Fibroblast of pulmonary artery (primary cell): ENCODE data around the gene ZFP36L2.

Experiments used
- DNase-seq: peaks from one replicate; pipeline ENCODE4 v3.0.0-alpha.2; 2010; ENCODE audit warnings: low read depth
- H3K4me3 ChIP-seq: replicated peaks from 2 replicates; pipeline ENCODE4 v1.5.1; 2011; ENCODE audit warnings: low read depth, mild to moderate bottlenecking, control low read depth, low read length, moderate library complexity
- CTCF ChIP-seq: IDR thresholded peaks from 2 replicates; pipeline ENCODE4 v1.5.1; 2011; ENCODE audit warnings: mild to moderate bottlenecking, control low read depth, low read length, inconsistent platforms; ENCODE audit errors: missing control alignments

Gene ZFP36L2

GRCh38 chr2:43269074-43269572, 42.7 kb upstream of the ZFP36L2 start:
- TF ChIP-seq CTCF, result peak; percentile 22
- DNase-seq, result peak; percentile 97
- no peak overlapping the region for H3K4me3 ChIP-seq

- TF ChIP-seq CTCF, result no peak
- no peak for DNase-seq
- H3K4me3 ChIP-seq, result no peak overlapping the region
These were observed 41.9 kb upstream of the ZFP36L2 start for GRCh38 chr2:43268066-43268953.

GRCh38 chr2:43267381-43267780, 41.0 kb upstream of the ZFP36L2 start:
- H3K4me3 ChIP-seq, result no peak overlapping the region
- TF ChIP-seq CTCF, result no peak
- no peak for DNase-seq

- TF ChIP-seq CTCF, result no peak
These were observed 40.3 kb upstream of the ZFP36L2 start for GRCh38 chr2:43266711-43267111.

GRCh38 chr2:43265421-43265820, 39.0 kb upstream of the ZFP36L2 start:
- no peak for TF ChIP-seq CTCF
- no peak overlapping the region for H3K4me3 ChIP-seq
- no peak for DNase-seq

More at GRCh38 chr2:43266711-43267111, 40.3 kb upstream of the ZFP36L2 start:
- H3K4me3 ChIP-seq, result no peak overlapping the region
- DNase-seq, result no peak

- no peak for TF ChIP-seq CTCF
- H3K4me3 ChIP-seq, result no peak overlapping the region
- no peak for DNase-seq
These were observed 38.6 kb upstream of the ZFP36L2 start for GRCh38 chr2:43265001-43265400.
